Calu3 (cell line): ENCODE data around the gene OLFM1. TPM values are rescaled to one million over a fixed set of nuclear protein-coding genes. Genes with fewer than 3 reads are reported as not detected.

Source experiments
- BruUV-seq: library from RNA; stranded (reverse); fragments of 400-500 nt; replicated peaks from 2 replicates; lab custom pipeline; 2021; lab: Mats Ljungman, UMichigan
- CTCF ChIA-PET: fragments of 300-600 bp; sonication (Branson Sonifier 250); formaldehyde crosslinking; loops from one replicate; lab custom pipeline; 2022; ENCODE audit warnings: antibody characterized with exemption; lab: Charles Lee
- DNase-seq: peaks from one replicate; pipeline ENCODE4 v3.0.0; 2022
- H3K27ac Mint-ChIP-seq: one replicate; pipeline ENCODE4 v1.8.0; 2022; ENCODE audit warnings: mixed read lengths; ENCODE audit not compliant: unreplicated experiment
- H3K27me3 Mint-ChIP-seq: one replicate; pipeline ENCODE4 v1.8.0; 2022; ENCODE audit warnings: mixed read lengths; ENCODE audit not compliant: unreplicated experiment
- H3K36me3 Mint-ChIP-seq: one replicate; pipeline ENCODE4 v1.8.0; 2022; ENCODE audit warnings: mild to moderate bottlenecking, moderate library complexity, mixed read lengths; ENCODE audit not compliant: insufficient read depth, unreplicated experiment
- H3K4me1 Mint-ChIP-seq: one replicate; pipeline ENCODE4 v1.8.0; 2022; ENCODE audit warnings: mild to moderate bottlenecking, low read depth, mixed read lengths; ENCODE audit not compliant: unreplicated experiment
- H3K4me3 Mint-ChIP-seq: one replicate; pipeline ENCODE4 v1.8.0; 2022; ENCODE audit warnings: mild to moderate bottlenecking, low read depth, moderate library complexity, mixed read lengths; ENCODE audit not compliant: unreplicated experiment
- H3K9me3 Mint-ChIP-seq: one replicate; pipeline ENCODE4 v1.8.0; 2022; ENCODE audit warnings: low read depth, mixed read lengths; ENCODE audit not compliant: unreplicated experiment
- CTCF ChIP-seq: fragments of 200-600 bp; IDR thresholded peaks from one replicate; pipeline ENCODE4 v1.8.0; 2022; ENCODE audit warnings: antibody characterized with exemption; ENCODE audit not compliant: unreplicated experiment
- intact Hi-C: fragments of 100-400 bp; cut with micrococcal nuclease; formaldehyde crosslinking; loops from one replicate; pipeline ENCODE4 v1.10.0; 2022; ENCODE audit not compliant: unreplicated experiment
- total RNA-seq: library from RNA; stranded (reverse); gene quantifications from 2 replicates; pipeline ENCODE4 v1.2.3, GENCODE V29; 2022

OLFM1 gene
- total RNA-seq, 1 experiment from 2014 or later = 5.5 TPM

DNA sequence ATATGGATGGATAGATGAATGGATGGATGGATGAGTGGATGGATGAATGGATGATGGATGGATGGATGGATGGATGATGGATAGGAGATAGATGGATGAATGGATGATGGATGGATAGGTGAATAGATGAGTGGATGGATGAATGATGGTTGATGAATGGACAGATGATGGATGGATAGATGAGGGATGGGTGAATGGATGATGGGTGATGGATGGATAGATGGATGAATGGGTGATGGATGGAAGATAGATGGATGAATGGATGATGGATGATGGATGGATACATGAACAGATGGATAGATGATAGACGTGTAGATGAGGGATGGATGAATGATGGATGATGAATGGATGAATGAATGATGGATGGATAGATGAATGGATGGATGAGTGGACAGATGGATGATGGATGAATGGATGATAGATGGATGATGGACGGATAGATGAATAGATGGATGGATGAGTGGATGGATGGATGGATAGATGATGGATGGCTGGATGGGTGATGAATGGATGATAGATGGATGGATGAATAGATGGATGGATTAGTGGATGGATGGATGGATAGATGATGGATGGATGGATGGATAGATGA lies 53.8 kb downstream of the OLFM1 start:
- Mint-ChIP-seq H3K36me3 (no peaks in the 10 kb centered on the region), H3K9me3 (no peaks in the 10 kb centered on the region), H3K4me1 (no peaks in the 10 kb centered on the region), H3K27me3 (peaks cover 16% of the 10 kb centered on the region), H3K27ac (no peak overlapping the region), H3K4me3 (no peak overlapping the region)
- intact Hi-C loops = no loop called here
- BruUV-seq = no TSS peak
- TF ChIP-seq CTCF = no peak
- CTCF ChIA-PET = no interaction called here
- no peak for DNase-seq

DNA sequence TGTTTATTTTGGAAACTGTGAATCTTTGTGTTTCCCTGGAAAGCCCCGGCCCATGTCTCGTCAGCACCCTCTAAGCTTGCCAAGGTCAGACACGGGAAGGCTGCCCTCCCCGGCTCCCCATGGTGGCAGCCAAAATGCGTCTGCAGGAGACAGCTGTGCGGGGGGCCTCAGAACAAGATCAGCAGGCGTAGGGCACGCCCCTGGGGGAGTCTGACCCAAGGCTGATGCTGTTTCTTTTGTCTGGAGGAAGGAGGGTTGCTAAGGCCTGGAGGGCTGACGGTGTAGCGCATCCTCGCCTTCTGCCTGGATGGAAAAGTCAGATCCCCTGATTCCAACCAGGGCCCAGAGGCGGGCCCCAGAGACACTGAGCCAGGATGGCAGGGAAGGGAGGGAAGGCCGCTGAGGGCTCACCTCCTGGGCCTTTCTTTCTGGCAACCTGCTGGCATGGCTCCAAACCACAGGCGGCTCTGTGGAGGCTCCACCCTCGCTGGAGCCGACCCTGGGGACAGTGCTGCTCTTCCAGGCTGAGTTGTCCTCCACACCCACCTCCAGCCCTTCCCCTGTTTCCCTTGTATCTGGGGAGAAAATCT lies 57.2 kb downstream of the OLFM1 start:
- no peak for TF ChIP-seq CTCF

GRCh38 chr9:135145312-135145711 lies 57.8 kb downstream of the OLFM1 start:
- DNase-seq = no peak
- TF ChIP-seq CTCF = no peak
- no peaks in the 10 kb centered on the region for H3K4me1 Mint-ChIP-seq
- CTCF ChIA-PET = no interaction called here
- H3K27ac Mint-ChIP-seq = no peak overlapping the region
- peaks cover 3% of the 10 kb centered on the region for H3K9me3 Mint-ChIP-seq
- no peak overlapping the region for H3K4me3 Mint-ChIP-seq
- intact Hi-C loops = no loop called here
- BruUV-seq = no TSS peak
- H3K27me3 Mint-ChIP-seq = peaks cover 23% of the 10 kb centered on the region
- no peaks in the 10 kb centered on the region for H3K36me3 Mint-ChIP-seq

More for the DNA sequence above, 57.2 kb downstream of the OLFM1 start:
- no peak overlapping the region for H3K4me3 Mint-ChIP-seq
- no peaks in the 10 kb centered on the region for H3K36me3 Mint-ChIP-seq
- BruUV-seq = no TSS peak
- H3K27ac Mint-ChIP-seq = no peak overlapping the region
- H3K27me3 Mint-ChIP-seq = peaks cover 23% of the 10 kb centered on the region
- peaks cover 3% of the 10 kb centered on the region for H3K9me3 Mint-ChIP-seq
- peak; percentile 7 for DNase-seq
- CTCF ChIA-PET = no interaction called here
- intact Hi-C loops = no loop called here
- H3K4me1 Mint-ChIP-seq = no peaks in the 10 kb centered on the region

- Mint-ChIP-seq H3K4me1 (no peaks in the 10 kb centered on the region), H3K27ac (no peak overlapping the region), H3K27me3 (peaks cover 28% of the 10 kb centered on the region), H3K4me3 (no peak overlapping the region), H3K9me3 (peaks cover 3% of the 10 kb centered on the region), H3K36me3 (no peaks in the 10 kb centered on the region)
- TF ChIP-seq CTCF = no peak
- BruUV-seq = no TSS peak
- DNase-seq = no peak
- CTCF ChIA-PET = no interaction called here
- intact Hi-C loops = no loop called here
Observed at GRCh38 chr9:135146241-135146640, 58.8 kb downstream of the OLFM1 start.
